Activated CD8-positive, alpha-beta memory T cell treated with anti-CD3 and anti-CD28 coated beads, Interleukin-2, amount 10 ng/mL, durations not matched to agents 7 days and 5 days (primary cell): ENCODE measurements around the gene OGFR. TPM values are rescaled to one million over a fixed set of nuclear protein-coding genes. Genes with fewer than 3 reads are reported as not detected.
A peak's percentile ranks its signal among the peaks of the same experiment; 100 is the strongest.

Experiments
- ATAC-seq: fragments of 150-1000 bp; cut with Tn5 transposase; one replicate; pipeline ENCODE4 v1.10.0; 2021; ENCODE audit warnings: moderate library complexity
- CTCF ChIA-PET: fragments of 350-600 bp; sonication (Branson Sonifier 250); formaldehyde crosslinking; loops from one replicate; lab custom pipeline; 2021; ENCODE audit warnings: antibody characterized with exemption; lab: Charles Lee
- DNase-seq: peaks from one replicate; pipeline ENCODE4 v3.0.0-alpha.2; 2020
- H3K27ac Mint-ChIP-seq: one replicate; pipeline ENCODE4 v1.8.0; 2021; ENCODE audit warnings: mild to moderate bottlenecking, mixed read lengths
- H3K27me3 Mint-ChIP-seq: one replicate; pipeline ENCODE4 v1.8.0; 2021; ENCODE audit warnings: mixed read lengths
- H3K36me3 Mint-ChIP-seq: one replicate; pipeline ENCODE4 v1.8.0; 2021; ENCODE audit warnings: mild to moderate bottlenecking, mixed read lengths
- H3K4me1 Mint-ChIP-seq: one replicate; pipeline ENCODE4 v1.8.0; 2021; ENCODE audit warnings: mixed read lengths
- H3K4me3 Mint-ChIP-seq: one replicate; pipeline ENCODE4 v1.8.0; 2021; ENCODE audit warnings: mild to moderate bottlenecking, moderate library complexity, mixed read lengths
- H3K9me3 Mint-ChIP-seq: one replicate; pipeline ENCODE4 v1.8.0; 2022; ENCODE audit warnings: low read depth, mixed read lengths
- total RNA-seq, 2 experiments: library from RNA; stranded (reverse); gene quantifications; one replicate each; pipeline ENCODE4 v1.2.3, GENCODE V29; 2021

Gene OGFR
- total RNA-seq, 2 experiments from 2014 or later = 87.8 to 91.0 TPM

DNA sequence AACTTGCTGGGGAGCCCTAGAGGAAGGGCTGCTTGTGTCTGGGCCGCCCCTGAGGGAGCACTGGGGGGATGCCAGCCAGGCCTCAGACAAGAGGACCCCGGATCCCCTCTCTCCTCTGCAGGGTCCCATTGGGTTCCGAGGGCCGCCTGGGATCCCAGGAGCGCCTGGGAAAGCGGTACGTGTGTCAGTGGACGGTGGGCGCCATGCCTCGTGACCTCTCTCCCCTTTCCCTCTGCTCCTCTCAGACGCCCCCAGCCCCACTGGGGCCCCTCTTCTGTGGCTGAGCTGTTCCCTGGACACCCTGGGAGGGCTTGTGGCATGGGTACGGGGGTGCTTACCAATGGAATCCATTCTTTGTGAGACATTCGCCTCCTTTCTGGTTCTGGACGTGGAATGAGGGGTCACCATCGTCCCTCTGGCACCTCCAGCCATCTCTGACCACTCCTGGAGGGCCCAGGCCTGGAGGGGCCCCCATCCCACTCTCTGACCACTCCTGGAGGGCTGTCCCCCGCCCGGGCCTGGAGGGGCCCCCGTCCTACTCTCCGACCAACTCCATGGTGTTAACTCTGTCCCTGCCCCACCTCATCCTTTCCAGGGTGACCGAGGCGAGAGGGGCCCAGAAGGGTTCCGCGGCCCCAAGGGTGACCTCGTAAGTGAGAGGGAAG lies 22.1 kb downstream of the OGFR start:
- no peak overlapping the region for H3K27ac Mint-ChIP-seq
- ATAC-seq = no peak
- no peak for DNase-seq
- H3K4me1 Mint-ChIP-seq = no peaks in the 10 kb centered on the region
- CTCF ChIA-PET = no interaction called here
- no peaks in the 10 kb centered on the region for H3K9me3 Mint-ChIP-seq
- H3K27me3 Mint-ChIP-seq = no peaks in the 10 kb centered on the region
- no peaks in the 10 kb centered on the region for H3K36me3 Mint-ChIP-seq
- H3K4me3 Mint-ChIP-seq = no peak overlapping the region

DNA sequence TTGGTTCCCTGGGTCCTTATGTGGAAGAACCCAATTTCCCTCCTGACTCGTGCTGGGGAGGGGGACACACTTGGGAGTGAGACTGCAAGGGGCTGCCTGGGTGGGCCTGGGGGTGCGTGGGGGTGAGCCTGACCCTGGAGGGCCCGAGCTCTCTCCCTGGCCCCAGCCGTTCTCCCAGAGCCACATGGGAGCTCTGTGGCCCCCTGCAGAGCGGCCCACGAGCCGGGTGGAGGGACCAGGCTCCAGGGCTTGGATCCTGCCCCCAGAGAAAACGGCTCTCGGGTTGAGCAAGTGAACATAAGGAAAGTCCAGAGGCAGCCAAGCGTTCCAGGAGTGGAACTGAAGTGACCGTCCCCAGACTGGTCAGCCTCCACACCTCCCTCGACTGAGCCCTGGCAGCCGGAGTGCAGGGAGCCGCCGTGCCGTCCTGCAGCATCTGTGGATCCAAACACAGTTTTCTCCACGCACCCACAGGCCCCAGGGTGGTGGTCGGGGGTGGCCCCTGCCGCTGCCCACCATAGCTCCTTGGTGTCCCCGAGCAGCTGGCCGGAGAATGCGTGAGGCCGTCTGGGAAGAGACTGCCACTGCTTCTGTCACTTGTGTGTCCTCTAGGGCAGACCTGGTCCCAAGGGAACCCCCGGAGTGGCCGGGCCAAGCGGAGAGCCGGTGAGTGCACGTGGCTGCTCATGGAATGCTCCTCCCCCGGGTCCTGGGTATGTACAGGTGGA lies 22.8 kb downstream of the OGFR start:
- H3K4me3 Mint-ChIP-seq = no peak overlapping the region
- CTCF ChIA-PET = interaction anchor here (0.6 kb wide), 1 partner anchor 327 kb away, joined by 3 read pairs; no protein-coding TSS in a partner anchor
- DNase-seq (no peak), ATAC-seq (no peak)
- no peaks in the 10 kb centered on the region for H3K27me3 Mint-ChIP-seq
- no peak overlapping the region for H3K27ac Mint-ChIP-seq
- no peaks in the 10 kb centered on the region for H3K9me3 Mint-ChIP-seq
- H3K36me3 Mint-ChIP-seq = no peaks in the 10 kb centered on the region
- peaks cover 3% of the 10 kb centered on the region for H3K4me1 Mint-ChIP-seq

DNA sequence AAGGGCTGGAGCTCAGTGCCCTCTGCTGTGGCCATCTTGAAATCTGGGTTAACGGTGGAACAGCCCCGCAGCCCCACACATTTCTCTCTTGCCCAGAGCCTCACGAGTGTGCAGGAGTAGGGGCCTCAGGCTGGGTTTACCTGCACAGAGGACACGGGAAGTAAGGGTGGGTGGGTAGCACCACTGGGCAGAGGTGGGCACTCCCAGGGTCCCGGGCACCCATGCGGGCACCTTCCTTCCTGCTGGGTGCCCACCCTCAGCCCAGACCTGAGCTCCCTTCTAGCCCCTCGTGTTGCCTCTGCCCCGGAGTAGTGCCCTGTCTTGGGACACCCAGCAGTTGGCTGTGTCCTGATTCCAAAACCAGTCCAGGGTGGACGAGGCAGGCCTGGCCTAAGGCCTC lies 23.4 kb downstream of the OGFR start:
- DNase-seq (no peak), ATAC-seq (no peak)
- Mint-ChIP-seq H3K27ac (no peak overlapping the region), H3K9me3 (no peaks in the 10 kb centered on the region), H3K4me1 (peaks cover 9% of the 10 kb centered on the region), H3K4me3 (no peak overlapping the region), H3K27me3 (no peaks in the 10 kb centered on the region), H3K36me3 (no peaks in the 10 kb centered on the region)
- CTCF ChIA-PET = interaction anchor here (0.6 kb wide), 1 partner anchor 328 kb away, joined by 3 read pairs; no protein-coding TSS in a partner anchor

- Mint-ChIP-seq H3K4me1 (peaks cover 9% of the 10 kb centered on the region), H3K4me3 (no peak overlapping the region), H3K27ac (no peak overlapping the region), H3K9me3 (no peaks in the 10 kb centered on the region), H3K27me3 (no peaks in the 10 kb centered on the region), H3K36me3 (no peaks in the 10 kb centered on the region)
- DNase-seq (no peak), ATAC-seq (no peak)
- CTCF ChIA-PET = no interaction called here
Observed at GRCh38 chr20:62828511-62829230, 24.0 kb downstream of the OGFR start.

- Mint-ChIP-seq H3K9me3 (no peaks in the 10 kb centered on the region), H3K27me3 (no peaks in the 10 kb centered on the region), H3K36me3 (no peaks in the 10 kb centered on the region), H3K4me3 (no peak overlapping the region), H3K27ac (no peak overlapping the region), H3K4me1 (peaks cover 9% of the 10 kb centered on the region)
- no peak for ATAC-seq
- no peak for DNase-seq
- CTCF ChIA-PET = no interaction called here
Observed at GRCh38 chr20:62829231-62830230, 24.9 kb downstream of the OGFR start.

DNA sequence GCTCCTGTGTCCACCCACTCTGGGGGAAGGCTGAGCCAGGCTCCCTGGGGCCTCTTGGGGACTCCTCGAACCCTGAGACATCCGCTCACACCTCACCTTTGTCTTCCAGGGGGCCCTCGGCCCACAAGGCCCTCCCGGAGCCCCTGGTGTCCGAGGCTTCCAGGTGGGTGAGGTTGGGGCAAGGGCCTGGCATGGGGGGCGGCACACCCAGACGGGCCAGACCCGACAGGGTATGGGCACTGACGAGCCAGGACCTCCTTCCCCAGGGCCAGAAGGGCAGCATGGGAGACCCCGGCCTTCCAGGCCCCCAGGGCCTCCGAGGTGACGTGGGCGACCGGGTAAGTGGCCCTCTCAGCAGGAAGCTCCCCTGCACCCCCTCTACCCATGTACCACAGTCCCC lies 25.6 kb downstream of the OGFR start:
- H3K4me3 Mint-ChIP-seq = no peak overlapping the region
- no peaks in the 10 kb centered on the region for H3K9me3 Mint-ChIP-seq
- no peak overlapping the region for H3K27ac Mint-ChIP-seq
- H3K36me3 Mint-ChIP-seq = no peaks in the 10 kb centered on the region
- peaks cover 9% of the 10 kb centered on the region for H3K4me1 Mint-ChIP-seq
- ATAC-seq (no peak), DNase-seq (no peak)
- H3K27me3 Mint-ChIP-seq = no peaks in the 10 kb centered on the region
- CTCF ChIA-PET = no interaction called here

- Mint-ChIP-seq H3K4me3 (no peak overlapping the region), H3K4me1 (peaks cover 9% of the 10 kb centered on the region), H3K27ac (no peak overlapping the region), H3K27me3 (no peaks in the 10 kb centered on the region), H3K9me3 (no peaks in the 10 kb centered on the region), H3K36me3 (no peaks in the 10 kb centered on the region)
- ATAC-seq (no peak), DNase-seq (no peak)
- CTCF ChIA-PET = no interaction called here
Observed at GRCh38 chr20:62830821-62831220, 26.2 kb downstream of the OGFR start.

DNA sequence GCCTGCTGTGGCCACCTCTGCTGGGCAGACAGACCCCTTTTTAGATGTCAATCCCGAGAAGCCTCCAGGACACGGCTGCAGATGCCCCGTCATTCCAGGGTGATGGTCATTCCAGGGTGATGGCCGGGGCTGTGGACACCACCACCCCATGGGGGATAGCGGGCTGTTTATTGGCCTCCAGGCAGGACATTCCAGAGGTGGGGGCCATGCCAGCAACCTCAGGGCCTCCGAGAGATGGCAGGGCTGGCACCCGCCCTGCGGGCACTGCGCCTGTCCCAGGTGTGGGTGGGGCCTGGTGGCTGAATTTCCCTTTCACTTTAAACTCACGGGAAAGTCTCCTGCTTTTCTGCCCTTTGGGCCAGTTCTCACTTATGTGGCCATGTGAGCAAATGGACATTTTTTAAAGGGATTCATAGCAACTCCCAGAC lies 26.7 kb downstream of the OGFR start:
- Mint-ChIP-seq H3K4me1 (peaks cover 9% of the 10 kb centered on the region), H3K36me3 (no peaks in the 10 kb centered on the region), H3K27ac (no peak overlapping the region), H3K4me3 (no peak overlapping the region), H3K27me3 (no peaks in the 10 kb centered on the region), H3K9me3 (no peaks in the 10 kb centered on the region)
- ATAC-seq (no peak), DNase-seq (no peak)
- CTCF ChIA-PET = interaction anchor here (1.2 kb wide), 2 partner anchors 15 to 23 kb away, joined by 3 to 4 read pairs; no protein-coding TSS in a partner anchor

DNA sequence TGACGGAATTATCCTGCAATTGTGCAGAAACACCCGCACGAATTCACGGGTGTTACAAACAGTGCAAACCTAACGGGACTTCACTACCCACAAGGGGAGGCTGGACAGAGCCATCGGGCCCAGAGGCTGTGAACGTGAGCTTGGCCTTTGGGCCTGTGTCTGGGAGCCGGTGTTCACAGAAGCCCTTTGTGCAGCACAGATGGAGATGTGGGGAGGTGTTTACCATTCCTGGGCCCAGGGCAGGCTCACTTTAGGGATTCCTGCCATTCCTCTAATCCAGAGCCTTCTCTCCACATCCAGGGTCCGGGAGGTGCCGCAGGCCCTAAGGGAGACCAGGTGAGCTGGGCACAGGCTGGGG lies 27.2 kb downstream of the OGFR start:
- ATAC-seq (no peak), DNase-seq (no peak)
- H3K4me3 Mint-ChIP-seq = no peak overlapping the region
- CTCF ChIA-PET = interaction anchor here (1.2 to 1.3 kb wide), 3 partner anchors 13 to 23 kb away, joined by 3 to 4 read pairs (median 3); no protein-coding TSS in a partner anchor
- H3K27ac Mint-ChIP-seq = no peak overlapping the region
- H3K9me3 Mint-ChIP-seq = no peaks in the 10 kb centered on the region
- peaks cover 9% of the 10 kb centered on the region for H3K4me1 Mint-ChIP-seq
- no peaks in the 10 kb centered on the region for H3K27me3 Mint-ChIP-seq
- H3K36me3 Mint-ChIP-seq = no peaks in the 10 kb centered on the region

GRCh38 chr20:62832212-62832922 lies 27.7 kb downstream of the OGFR start:
- Mint-ChIP-seq H3K27me3 (no peaks in the 10 kb centered on the region), H3K4me3 (no peak overlapping the region), H3K27ac (no peak overlapping the region), H3K9me3 (no peaks in the 10 kb centered on the region), H3K4me1 (peaks cover 9% of the 10 kb centered on the region), H3K36me3 (no peaks in the 10 kb centered on the region)
- CTCF ChIA-PET = interaction anchor here (1.2 to 1.3 kb wide), 3 partner anchors 12 to 24 kb away, joined by 3 to 4 read pairs (median 3); no protein-coding TSS in a partner anchor
- ATAC-seq (peak; percentile 86), DNase-seq (peak; percentile 75)

- Mint-ChIP-seq H3K4me1 (peaks cover 9% of the 10 kb centered on the region), H3K4me3 (no peak overlapping the region), H3K36me3 (no peaks in the 10 kb centered on the region), H3K27ac (no peak overlapping the region), H3K9me3 (no peaks in the 10 kb centered on the region), H3K27me3 (no peaks in the 10 kb centered on the region)
- ATAC-seq (no peak), DNase-seq (no peak)
- CTCF ChIA-PET = interaction anchor here (1.3 kb wide), 1 partner anchor 12 kb away, joined by 3 read pairs; no protein-coding TSS in a partner anchor
Observed at GRCh38 chr20:62832951-62833391, 28.3 kb downstream of the OGFR start.
